Karpas-422 (cell line): ENCODE results near the gene MBNL2. TPM values are rescaled to one million over a fixed set of nuclear protein-coding genes. Genes with fewer than 3 reads are reported as not detected.
A peak's percentile ranks its signal among the peaks of the same experiment; 100 is the strongest.

Experiments
- DNase-seq: peaks from one replicate; pipeline ENCODE4 v3.0.0-alpha.2; 2015
- H2AFZ ChIP-seq: fragments of 200-600 bp; sonication (generic); 2 replicates; pipeline ENCODE4 v1.6.1; 2014; ENCODE audit warnings: antibody characterized with exemption, low read length, mixed read lengths
- H3K27ac ChIP-seq: fragments of 200-600 bp; sonication (generic); 2 replicates; pipeline ENCODE4 v1.5.1; 2014; ENCODE audit warnings: mild to moderate bottlenecking, low read length, moderate library complexity
- H3K27me3 ChIP-seq: fragments of 200-600 bp; sonication (generic); 2 replicates; pipeline ENCODE4 v1.6.1; 2014; ENCODE audit warnings: low read length, mixed read lengths
- H3K36me3 ChIP-seq: fragments of 200-600 bp; sonication (generic); 2 replicates; pipeline ENCODE4 v1.6.1; 2014; ENCODE audit warnings: low read length, mixed read lengths; ENCODE audit not compliant: insufficient read depth
- H3K4me1 ChIP-seq: fragments of 200-600 bp; sonication (generic); 2 replicates; pipeline ENCODE4 v1.6.1; 2014; ENCODE audit warnings: mild to moderate bottlenecking, low read length, mixed read lengths
- H3K4me2 ChIP-seq: fragments of 200-600 bp; sonication (generic); 2 replicates; pipeline ENCODE4 v1.6.1; 2014; ENCODE audit warnings: low read length, low read depth, mild to moderate bottlenecking; ENCODE audit not compliant: poor library complexity, severe bottlenecking
- H3K4me3 ChIP-seq: fragments of 200-600 bp; sonication (generic); 2 replicates; pipeline ENCODE4 v1.5.1; 2014; ENCODE audit warnings: mild to moderate bottlenecking, antibody characterized with exemption, low read length, mixed read lengths
- H3K79me2 ChIP-seq: fragments of 200-600 bp; sonication (generic); 2 replicates; pipeline ENCODE4 v1.6.1; 2014; ENCODE audit warnings: mild to moderate bottlenecking, low read length, mixed read lengths
- H3K9ac ChIP-seq: fragments of 200-600 bp; sonication (generic); 2 replicates; pipeline ENCODE4 v1.6.0; 2014; ENCODE audit warnings: low read length
- H3K9me2 ChIP-seq: fragments of 200-600 bp; sonication (generic), shearing (Covaris generic); replicated peaks from 2 replicates; pipeline ENCODE4 v1.6.0; 2014; ENCODE audit warnings: mild to moderate bottlenecking, low read length, moderate library complexity; ENCODE audit not compliant: insufficient read depth
- H3K9me3 ChIP-seq: fragments of 300-700, 200-600 bp; sonication (generic); 2 replicates; pipeline ENCODE4 v1.6.1; 2014; ENCODE audit warnings: low read length, mixed read lengths
- H4K20me1 ChIP-seq: fragments of 200-600 bp; sonication (generic); 2 replicates; pipeline ENCODE4 v1.6.1; 2014; ENCODE audit warnings: mild to moderate bottlenecking, antibody characterized with exemption, low read length, low read depth; ENCODE audit not compliant: insufficient read depth
- total RNA-seq: library from RNA; depleted of rRNA; stranded (reverse); fragments of >200 nt; shearing (Covaris generic); gene quantifications from 2 replicates; pipeline ENCODE4 v1.2.3, GENCODE V29; 2014; ENCODE audit warnings: low replicate concordance

MBNL2 gene
- total RNA-seq, 1 experiment from 2014 or later, result 8.5 TPM

DNA sequence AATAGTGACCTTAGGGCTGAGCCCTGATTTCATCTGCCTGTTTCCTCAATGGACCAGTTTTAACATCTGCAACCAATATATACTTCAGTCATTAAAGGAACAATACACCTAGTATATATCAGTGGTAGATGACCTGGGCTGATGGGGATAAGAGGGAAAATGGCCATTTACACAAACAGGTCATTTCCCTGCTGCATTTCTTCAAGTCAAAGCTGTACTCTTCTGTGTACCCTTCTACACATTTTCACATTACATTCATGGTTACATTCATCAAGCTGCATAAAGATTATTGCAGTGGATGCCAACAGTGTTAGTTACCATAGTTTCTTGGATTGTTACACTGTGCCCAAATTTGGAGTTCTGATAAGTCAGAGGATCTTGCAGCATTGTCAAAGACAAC is 130.7 kb downstream of the MBNL2 start:
- Histone ChIP-seq H3K4me2 (no peak overlapping the region), H3K9me3 (no peaks in the 10 kb centered on the region), H4K20me1 (no peaks in the 10 kb centered on the region), H3K9me2 (no peaks in the 10 kb centered on the region), H3K27me3 (no peaks in the 10 kb centered on the region), H3K9ac (no peak overlapping the region), H3K4me3 (no peak overlapping the region), H3K4me1 (no peaks in the 10 kb centered on the region), H3K79me2 (no peaks in the 10 kb centered on the region), H3K36me3 (no peaks in the 10 kb centered on the region), H3K27ac (no peak overlapping the region), H2AFZ (no peak overlapping the region)
- no peak for DNase-seq

DNA sequence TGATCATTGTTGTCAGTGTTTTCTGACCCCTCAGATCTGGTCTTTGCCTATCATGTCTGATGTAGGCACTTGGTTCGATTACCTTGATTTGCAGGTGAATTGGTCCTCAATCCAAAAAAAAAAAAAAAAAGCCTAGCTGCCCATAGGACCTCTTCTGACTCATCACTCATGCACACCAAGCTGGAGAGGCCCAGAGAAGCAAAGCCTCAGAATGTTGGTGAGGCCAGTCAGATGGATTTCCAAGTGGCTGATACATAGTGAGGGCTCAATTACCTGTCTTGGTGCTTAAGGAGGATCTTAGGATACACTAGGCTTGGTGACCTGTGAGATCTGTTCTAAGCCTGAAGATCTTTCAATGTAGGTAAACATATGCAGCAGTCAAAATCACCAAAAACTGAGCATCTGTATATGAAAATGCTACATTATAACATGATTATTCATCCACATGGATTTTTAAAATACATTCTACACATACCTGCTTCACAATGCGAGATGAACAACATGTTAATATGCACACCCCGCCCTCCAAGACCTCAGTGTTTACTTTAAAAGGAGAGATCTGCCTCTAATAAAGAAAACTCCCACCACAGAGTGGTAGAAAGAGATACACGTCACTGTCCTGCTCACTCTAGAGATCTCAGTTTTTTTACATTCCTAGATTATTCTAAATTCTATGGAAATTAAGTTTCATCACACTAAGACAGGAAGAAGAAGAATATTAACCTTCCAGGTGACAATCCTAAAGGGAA is 132.0 kb downstream of the MBNL2 start:
- Histone ChIP-seq H3K9me3 (no peaks in the 10 kb centered on the region), H4K20me1 (no peaks in the 10 kb centered on the region), H3K79me2 (no peaks in the 10 kb centered on the region), H3K9ac (no peak overlapping the region), H3K4me2 (no peak overlapping the region), H3K36me3 (no peaks in the 10 kb centered on the region), H3K4me1 (no peaks in the 10 kb centered on the region), H3K27ac (no peak overlapping the region), H2AFZ (no peak overlapping the region), H3K9me2 (no peaks in the 10 kb centered on the region), H3K27me3 (no peaks in the 10 kb centered on the region), H3K4me3 (no peak overlapping the region)
- DNase-seq, result no peak

DNA sequence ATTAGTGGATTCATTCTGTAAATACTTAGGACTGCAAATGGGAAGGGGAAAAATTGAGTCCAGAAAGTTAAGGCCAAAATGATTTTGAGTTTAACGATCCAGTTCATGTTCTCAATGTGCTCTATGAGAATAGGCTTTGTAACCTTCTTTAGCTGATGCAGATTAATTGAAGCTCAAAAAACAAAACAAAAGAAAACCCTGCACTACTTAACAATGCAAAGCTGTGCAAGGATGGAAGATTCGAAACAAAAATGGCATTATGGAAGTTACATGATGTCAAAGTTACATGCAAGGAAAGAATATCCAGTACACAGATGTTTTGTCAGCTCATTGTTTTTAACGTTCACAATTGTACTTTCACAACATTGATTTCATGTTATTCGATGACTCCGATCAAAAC is 132.7 kb downstream of the MBNL2 start:
- no peaks in the 10 kb centered on the region for H3K9me2 ChIP-seq
- H3K79me2 ChIP-seq, result no peaks in the 10 kb centered on the region
- no peak overlapping the region for H3K27ac ChIP-seq
- no peaks in the 10 kb centered on the region for H3K4me1 ChIP-seq
- H3K27me3 ChIP-seq, result no peaks in the 10 kb centered on the region
- no peak overlapping the region for H2AFZ ChIP-seq
- H3K9ac ChIP-seq, result no peak overlapping the region
- no peak overlapping the region for H3K4me3 ChIP-seq
- H3K4me2 ChIP-seq, result no peak overlapping the region
- H3K36me3 ChIP-seq, result no peaks in the 10 kb centered on the region
- DNase-seq, result no peak
- no peaks in the 10 kb centered on the region for H3K9me3 ChIP-seq
- no peaks in the 10 kb centered on the region for H4K20me1 ChIP-seq

DNA sequence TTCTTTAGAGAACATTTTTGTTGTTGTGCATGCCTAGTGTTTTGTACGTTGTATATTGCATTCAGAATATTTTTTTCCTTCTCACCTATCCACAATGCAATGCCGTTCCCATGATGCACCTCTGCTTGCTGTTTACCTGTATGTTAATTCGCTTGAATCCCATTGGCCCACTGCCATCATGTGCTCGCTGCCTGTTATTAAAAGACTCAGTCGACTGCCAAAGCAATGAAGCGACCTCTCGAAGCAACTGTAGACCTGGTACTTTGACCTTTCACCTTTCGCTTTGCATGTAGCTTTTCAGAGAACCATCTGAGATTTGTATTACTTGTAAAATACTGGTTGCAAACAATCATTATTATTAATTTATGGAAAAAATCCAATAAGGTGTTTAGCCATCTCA is 134.5 kb downstream of the MBNL2 start:
- no peaks in the 10 kb centered on the region for H3K79me2 ChIP-seq

DNA sequence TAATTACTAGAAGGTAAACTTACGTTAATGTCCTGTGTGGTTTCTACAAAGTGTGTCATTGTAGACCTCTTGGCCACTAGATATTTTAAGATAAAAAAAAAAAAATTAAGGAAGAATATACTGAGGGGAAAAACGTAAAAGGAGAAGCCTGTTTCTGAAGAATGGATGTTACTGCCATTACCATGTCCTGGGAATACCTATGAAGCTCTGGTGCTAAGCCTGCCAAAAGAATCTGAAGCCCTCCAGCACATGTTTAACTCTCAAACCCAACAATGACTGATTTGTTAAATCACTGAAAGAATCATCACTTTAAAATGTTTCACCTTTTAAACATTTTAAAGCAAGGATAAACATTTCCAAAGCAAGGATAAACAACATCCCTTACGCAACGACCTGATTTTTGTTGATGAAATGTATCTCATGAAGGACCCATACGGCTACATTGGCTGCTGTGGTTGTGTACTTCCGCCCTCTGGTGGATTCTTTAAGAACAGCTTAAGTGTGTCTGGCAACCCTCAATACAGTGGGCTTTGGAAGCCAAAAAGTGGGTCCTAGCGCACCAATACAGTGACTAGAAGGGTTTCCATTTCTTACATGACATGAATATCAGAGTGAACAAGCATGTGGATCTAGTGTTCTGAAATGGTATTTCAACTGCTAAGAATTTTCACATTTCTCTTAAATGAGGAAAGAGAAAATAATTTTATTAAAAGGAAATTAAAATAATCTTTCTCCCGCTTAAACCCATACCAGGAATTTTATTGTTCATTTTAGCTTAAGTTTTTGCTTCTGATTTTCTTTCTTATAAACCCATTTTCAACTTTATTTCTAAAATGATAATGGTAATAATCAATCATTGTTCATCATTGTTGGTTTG is 137.3 kb downstream of the MBNL2 start:
- Histone ChIP-seq H3K9me2 (no peaks in the 10 kb centered on the region), H3K36me3 (no peaks in the 10 kb centered on the region), H3K9ac (no peak overlapping the region), H4K20me1 (no peaks in the 10 kb centered on the region), H3K4me3 (no peak overlapping the region), H3K9me3 (no peaks in the 10 kb centered on the region), H3K4me2 (no peak overlapping the region), H2AFZ (no peak overlapping the region), H3K27me3 (no peaks in the 10 kb centered on the region), H3K4me1 (no peaks in the 10 kb centered on the region), H3K79me2 (no peaks in the 10 kb centered on the region), H3K27ac (no peak overlapping the region)
- DNase-seq, result peak; percentile 83

More for the DNA sequence above, 134.5 kb downstream of the MBNL2 start:
- H3K9ac ChIP-seq, result no peak overlapping the region
- H4K20me1 ChIP-seq, result no peaks in the 10 kb centered on the region
- H3K9me2 ChIP-seq, result no peaks in the 10 kb centered on the region
- H2AFZ ChIP-seq, result no peak overlapping the region
- no peaks in the 10 kb centered on the region for H3K36me3 ChIP-seq
- H3K4me3 ChIP-seq, result no peak overlapping the region
- no peak overlapping the region for H3K4me2 ChIP-seq
- no peak for DNase-seq
- no peaks in the 10 kb centered on the region for H3K4me1 ChIP-seq
- H3K9me3 ChIP-seq, result no peaks in the 10 kb centered on the region
- no peak overlapping the region for H3K27ac ChIP-seq
- no peaks in the 10 kb centered on the region for H3K27me3 ChIP-seq

DNA sequence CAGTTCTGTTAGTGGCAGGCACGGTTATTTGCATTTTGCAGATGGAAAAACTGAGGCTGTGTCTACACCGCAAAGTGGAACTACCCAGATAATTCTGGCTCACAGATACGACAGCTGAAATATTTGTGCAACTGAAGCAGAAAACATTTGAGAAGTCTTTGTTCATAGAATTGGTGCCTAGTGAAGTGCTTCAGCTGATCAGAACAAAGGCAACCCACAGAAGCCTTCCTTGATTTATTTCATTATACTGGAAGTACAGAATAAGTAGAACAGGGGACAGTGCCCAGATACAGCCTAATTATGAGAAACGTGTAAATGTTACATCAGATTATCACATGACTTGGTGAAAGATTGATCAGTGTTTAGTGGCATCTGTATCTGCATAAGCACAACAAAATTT is 138.5 kb downstream of the MBNL2 start:
- H3K27me3 ChIP-seq, result no peaks in the 10 kb centered on the region
- no peak overlapping the region for H3K9ac ChIP-seq
- H3K9me3 ChIP-seq, result no peaks in the 10 kb centered on the region
- no peaks in the 10 kb centered on the region for H3K79me2 ChIP-seq
- no peak for DNase-seq
- no peak overlapping the region for H2AFZ ChIP-seq
- no peak overlapping the region for H3K27ac ChIP-seq
- no peak overlapping the region for H3K4me3 ChIP-seq
- H4K20me1 ChIP-seq, result no peaks in the 10 kb centered on the region
- no peaks in the 10 kb centered on the region for H3K36me3 ChIP-seq
- H3K4me1 ChIP-seq, result no peaks in the 10 kb centered on the region
- H3K4me2 ChIP-seq, result no peak overlapping the region
- H3K9me2 ChIP-seq, result no peaks in the 10 kb centered on the region

DNA sequence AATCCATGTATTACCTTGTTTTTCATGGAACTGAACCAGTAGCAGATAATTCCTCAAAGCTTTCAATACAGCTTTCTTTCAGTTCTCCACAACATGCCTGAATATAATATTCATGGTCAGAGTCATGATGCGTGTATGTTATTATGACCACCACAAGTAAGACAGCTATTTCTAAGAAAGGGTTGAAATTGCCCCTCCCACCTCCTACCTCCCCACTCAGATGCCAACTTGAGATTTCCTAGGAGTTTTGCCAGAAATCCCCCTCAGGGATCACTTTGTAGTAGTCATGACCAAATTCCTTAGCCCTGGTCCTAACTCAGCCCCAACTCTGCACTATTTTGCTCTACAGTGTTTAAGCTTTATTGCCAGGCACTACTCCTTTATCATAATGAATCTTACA is 141.9 kb downstream of the MBNL2 start:
- no peaks in the 10 kb centered on the region for H3K36me3 ChIP-seq
- no peak overlapping the region for H3K9ac ChIP-seq
- H3K27ac ChIP-seq, result no peak overlapping the region
- H3K4me1 ChIP-seq, result no peaks in the 10 kb centered on the region
- H4K20me1 ChIP-seq, result no peaks in the 10 kb centered on the region
- no peaks in the 10 kb centered on the region for H3K9me3 ChIP-seq
- no peaks in the 10 kb centered on the region for H3K27me3 ChIP-seq
- H2AFZ ChIP-seq, result no peak overlapping the region
- DNase-seq, result no peak
- H3K9me2 ChIP-seq, result no peaks in the 10 kb centered on the region
- no peak overlapping the region for H3K4me2 ChIP-seq
- H3K79me2 ChIP-seq, result no peaks in the 10 kb centered on the region
- no peak overlapping the region for H3K4me3 ChIP-seq

DNA sequence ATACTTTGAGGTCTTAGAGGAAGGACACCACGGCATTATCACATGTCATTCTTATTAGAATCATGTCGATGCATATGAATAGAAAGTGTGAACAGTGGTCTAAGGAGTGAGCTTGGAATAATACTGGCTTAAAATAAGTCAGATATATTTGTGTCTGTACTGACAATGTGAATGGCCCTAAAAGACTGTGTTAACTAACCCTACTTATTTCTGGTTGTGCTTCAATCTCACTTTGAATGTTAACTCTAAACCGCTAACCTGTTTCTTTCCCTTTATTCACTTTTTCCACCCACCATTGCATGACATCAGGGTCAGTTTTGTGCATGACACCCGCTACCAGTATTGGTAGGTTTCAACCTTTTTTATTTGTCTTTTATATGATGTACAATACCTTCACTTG is 142.7 kb downstream of the MBNL2 start:
- Histone ChIP-seq H2AFZ (no peak overlapping the region), H3K9me2 (no peaks in the 10 kb centered on the region), H3K4me3 (no peak overlapping the region), H3K4me2 (no peak overlapping the region), H3K79me2 (no peaks in the 10 kb centered on the region), H3K9me3 (no peaks in the 10 kb centered on the region), H3K27ac (no peak overlapping the region), H4K20me1 (no peaks in the 10 kb centered on the region), H3K27me3 (no peaks in the 10 kb centered on the region), H3K36me3 (no peaks in the 10 kb centered on the region), H3K9ac (no peak overlapping the region), H3K4me1 (no peaks in the 10 kb centered on the region)
- DNase-seq, result no peak
